T-helper 9 cell (primary cell): ENCODE results near the gene ATXN2L.
"Not testable (repeated sequence)": the region's sequence is repeated elsewhere in the genome, so short reads cannot be mapped to it uniquely, and the experiment has no call there.

Source experiments
- DNase-seq: peaks from one replicate; pipeline ENCODE4 v3.0.0-alpha.2; 2020

The ATXN2L gene

DNA sequence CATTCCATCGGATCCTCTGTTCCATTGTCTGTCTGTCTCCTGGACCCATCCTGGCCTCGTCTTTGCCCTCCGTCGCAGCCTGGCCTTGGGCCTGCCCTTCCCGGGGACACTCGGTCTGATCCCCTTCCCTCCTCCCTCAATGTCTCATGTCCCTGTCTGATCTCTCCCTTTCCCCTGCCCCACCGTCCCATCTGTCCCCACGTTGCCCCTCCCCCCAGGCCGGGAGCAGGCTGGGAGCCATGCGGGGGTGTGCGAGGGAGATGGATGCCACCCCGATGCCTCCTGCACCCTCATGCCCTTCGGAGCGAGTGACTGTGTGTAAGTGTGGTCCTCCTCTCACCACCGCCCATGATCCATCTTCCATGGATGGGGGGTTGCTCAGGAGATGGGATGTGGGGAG, 50.2 kb downstream of the ATXN2L start:
- no peak for DNase-seq

- DNase-seq: peak; percentile 55
These were observed 50.9 kb downstream of the ATXN2L start for GRCh38 chr16:28873543-28874201.

GRCh38 chr16:28874406-28874805, 51.6 kb downstream of the ATXN2L start:
- no peak for DNase-seq

DNA sequence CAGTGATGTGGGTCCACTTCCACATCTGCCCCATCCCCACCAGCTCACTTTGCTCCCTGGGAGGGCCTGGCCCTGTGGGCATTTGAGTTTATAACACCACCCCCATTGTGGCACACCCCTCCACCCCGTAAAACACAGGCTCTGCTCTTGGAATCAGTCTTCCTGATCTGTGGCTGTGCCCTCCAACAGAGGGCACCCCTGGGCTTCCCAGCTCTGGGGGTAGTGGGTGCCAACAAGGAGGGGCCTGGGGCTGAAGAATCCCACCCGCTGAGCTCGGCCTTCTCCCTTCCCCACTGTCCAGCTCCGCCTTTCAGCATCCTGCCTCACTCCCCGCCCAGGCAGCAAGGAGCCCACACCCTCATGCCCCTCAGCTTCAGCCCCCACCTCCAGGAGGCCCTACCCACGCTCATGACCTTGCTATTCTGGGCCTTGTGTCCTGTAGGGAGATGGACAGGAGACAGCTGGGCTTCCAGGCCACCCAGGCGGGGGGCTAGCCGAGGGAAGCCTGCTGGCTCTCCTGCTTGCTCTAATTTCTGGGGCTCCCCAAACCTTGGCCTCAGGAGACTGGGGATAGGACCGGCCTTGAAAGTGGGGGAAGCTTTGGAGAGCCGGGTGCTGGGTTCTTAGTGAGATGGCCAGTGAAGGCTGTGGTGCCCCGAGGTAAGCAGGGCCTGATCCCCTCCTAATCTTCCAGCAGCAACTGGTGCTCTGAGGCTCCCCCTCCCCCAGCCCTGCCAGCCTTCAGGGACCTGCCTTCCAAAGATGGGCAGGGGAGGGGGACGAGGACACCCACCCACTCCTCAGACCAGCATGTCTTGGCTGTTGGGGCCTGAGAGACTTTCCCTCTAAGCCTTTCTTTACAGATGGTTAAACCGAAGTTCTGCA, 52.6 kb downstream of the ATXN2L start:
- no peak for DNase-seq

DNA sequence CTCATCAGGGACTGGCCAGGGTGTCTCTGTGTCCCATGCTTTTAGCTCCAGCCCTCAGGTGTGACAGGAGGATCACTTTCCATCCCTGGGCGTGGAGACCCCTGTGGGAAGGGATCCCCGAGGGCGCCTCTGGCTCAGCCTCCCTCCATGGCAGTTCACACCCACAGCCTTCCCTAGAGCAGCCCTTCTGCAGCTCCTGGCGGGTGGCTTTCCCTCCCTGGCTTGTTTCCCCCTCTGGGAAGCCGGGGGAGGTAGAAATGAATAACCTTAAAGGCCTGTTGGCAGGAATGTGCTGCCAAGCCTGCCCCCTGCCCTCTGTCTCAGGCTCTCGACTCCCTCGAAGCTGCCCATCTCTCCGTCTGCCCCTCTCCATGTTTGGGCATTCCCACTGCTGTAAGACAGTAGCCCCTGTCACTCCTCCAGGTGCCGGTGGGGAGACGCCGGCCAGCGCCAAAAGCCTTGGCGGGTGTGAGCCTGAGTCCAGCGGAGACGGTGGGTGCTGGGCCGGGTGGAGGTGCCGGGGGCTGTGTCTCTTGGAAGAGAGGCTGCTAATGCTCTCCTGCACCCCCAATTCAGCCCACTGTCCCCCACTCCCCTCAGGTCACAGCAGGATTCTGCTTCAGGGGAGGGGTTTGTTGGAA, 53.3 kb downstream of the ATXN2L start:
- no peak for DNase-seq

DNA sequence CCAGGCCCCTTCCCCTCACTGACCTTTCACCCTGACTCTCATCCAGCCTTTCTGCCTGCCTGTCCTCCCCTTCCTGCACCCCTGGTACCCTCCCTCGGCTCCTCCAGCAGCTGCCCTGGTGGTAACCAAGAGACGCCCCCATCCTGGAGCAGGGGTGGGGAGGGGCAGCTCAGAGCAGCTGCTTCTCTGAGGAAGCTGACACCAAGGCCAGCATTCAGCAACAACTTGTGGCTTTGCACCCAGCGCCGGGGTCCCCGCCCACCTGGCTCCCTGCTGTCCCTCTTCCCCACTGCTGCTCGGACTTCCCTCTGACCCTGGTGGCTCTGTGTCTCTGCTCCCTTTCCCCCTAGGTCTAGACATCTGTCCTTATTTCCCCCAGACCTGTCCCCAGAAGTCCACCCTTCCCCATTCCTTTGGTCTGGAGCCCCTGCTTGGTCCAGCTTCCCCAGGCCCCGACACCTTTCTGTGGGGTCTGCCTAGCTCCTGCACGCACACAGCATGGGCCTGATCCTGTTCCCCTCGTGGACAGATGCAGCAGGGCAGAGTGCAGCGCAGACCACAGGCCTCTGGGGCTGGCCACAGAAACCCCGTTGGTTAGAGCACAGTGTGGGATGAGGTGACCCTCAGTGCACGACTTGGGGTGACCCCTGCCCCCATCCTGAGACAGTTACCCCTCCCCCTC, 54.3 kb downstream of the ATXN2L start:
- no peak for DNase-seq

- DNase-seq: no peak
These were observed 54.8 kb downstream of the ATXN2L start for GRCh38 chr16:28877655-28878000.

- no peak for DNase-seq
These were observed 55.5 kb downstream of the ATXN2L start, which contains the start of gene ATP2A1 for GRCh38 chr16:28878083-28878926. TSS of gene ATP2A1 (plus strand) at chr16:28878488. CDS start at chr16:28878672, 184 bp downstream.

GRCh38 chr16:28879261-28879840, 56.6 kb downstream of the ATXN2L start:
- DNase-seq: no peak

DNA sequence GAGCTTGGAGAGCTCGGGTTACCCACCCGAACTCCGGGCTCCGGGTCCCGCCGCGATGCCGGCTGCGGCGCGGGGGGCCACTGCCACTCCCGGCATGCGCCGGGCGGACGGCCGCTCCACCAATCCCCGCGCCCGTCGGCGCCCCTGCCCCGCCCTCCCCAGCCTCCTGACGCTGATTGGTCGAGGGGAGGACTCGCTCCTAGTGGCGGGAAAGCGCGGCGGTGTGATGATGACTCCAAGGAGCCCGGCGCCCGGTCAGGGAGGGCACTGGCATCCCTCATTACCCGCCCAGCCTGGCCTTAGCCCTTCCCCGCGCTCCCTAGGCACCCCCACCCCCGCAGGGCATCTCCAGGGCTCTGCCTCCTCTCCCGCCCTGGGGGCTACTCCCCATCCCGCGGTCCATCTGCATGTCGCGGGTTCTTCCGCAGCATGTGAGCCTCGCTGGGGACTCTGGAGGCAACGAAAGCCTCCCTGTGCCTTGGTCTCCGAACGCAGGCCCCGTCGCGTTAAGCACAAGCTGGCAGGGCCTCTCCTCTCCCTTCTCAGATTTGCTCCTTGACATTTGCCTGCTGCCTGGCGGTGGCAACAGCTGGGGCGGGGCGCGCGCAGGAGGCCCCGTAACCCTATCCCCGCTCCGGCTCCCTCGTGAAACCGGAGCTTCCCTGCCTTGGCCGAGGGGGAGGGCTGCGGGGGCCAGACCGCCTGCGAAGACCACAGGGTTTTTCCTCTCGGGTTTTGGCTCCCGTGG, 57.2 kb downstream of the ATXN2L start:
- peak; percentile 88 for DNase-seq

- DNase-seq: no peak
These were observed 57.8 kb downstream of the ATXN2L start for GRCh38 chr16:28880589-28880915.

GRCh38 chr16:28880955-28881354, 58.2 kb downstream of the ATXN2L start:
- no peak for DNase-seq

GRCh38 chr16:28881565-28881964, 58.8 kb downstream of the ATXN2L start:
- not testable (repeated sequence) for DNase-seq

DNA sequence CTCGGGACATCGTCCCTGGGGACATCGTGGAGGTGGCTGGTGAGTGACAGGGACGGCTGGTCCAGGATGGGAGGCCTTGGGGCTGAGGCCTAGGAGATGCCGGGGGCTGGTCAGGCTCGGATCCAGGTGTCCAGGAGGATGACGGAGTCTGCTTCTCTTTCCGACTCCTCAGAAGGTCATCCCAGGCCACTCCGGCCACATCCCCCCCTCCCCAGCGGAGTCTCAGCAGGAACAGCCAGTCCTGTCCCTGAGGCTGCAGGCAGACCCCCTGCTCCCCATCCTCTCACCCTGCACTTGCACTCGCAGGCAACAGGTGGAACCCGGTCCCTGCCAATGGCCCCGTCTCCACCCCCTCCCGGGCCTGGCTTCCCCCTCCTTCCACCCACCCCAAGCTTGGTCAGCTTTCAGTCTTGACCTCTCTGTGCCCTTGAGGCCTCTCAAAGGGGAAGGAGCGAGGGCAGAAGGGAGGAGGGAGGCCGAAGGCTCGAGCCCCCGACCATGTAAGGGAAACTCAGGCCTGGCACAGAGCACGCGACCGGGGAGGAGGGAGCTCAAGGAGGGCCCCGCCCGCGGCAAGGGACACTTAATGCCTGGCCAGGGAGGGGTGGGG, 59.9 kb downstream of the ATXN2L start:
- DNase-seq: no peak

DNA sequence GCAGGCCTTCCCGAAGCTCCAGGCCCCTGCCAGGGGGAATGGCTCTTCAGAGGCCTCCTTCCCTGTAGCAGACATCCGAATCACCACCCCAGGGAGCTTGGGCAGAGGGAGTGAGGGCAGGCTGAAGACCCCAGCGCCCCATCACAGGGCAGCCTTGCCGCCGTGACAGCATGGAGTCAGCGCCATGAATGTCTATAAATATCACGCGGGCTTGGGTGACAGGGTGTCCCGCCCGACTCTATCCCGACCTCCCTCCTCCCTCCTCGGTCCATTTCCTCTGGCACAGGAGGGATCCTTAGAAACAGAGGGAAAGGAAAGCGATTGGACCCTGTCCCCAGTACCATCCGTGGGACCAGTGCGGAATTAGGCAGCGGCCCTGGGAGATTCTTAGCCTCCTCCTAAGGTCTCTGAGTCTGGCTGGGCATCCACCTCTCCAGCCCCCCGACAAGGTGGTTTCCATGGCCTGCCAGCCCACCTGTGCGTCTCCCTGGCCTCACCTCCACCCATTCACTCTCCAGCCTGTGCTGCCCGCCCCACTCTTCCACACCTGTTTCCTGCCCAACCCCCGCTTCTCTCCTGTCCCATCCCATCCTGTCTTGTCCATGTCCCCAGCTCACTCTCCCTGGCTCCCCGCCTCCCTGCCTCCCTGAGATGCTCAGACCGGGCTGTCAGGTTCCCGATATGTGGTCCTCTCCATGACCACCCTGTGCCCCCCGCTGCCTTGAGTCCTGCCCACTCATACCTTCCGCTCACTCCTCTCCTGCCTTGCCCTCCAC, 60.6 kb downstream of the ATXN2L start:
- no peak for DNase-seq

- no peak for DNase-seq
These were observed 61.2 kb downstream of the ATXN2L start for GRCh38 chr16:28884045-28884444.
